NAMALWA (cell line): ENCODE data around the gene DNAI1.
"Not testable (repeated sequence)": the region's sequence is repeated elsewhere in the genome, so short reads cannot be mapped to it uniquely, and the experiment has no call there.

Experiments
- DNase-seq: peaks from one replicate; pipeline ENCODE4 v3.0.0-alpha.2; 2015; ENCODE audit warnings: low spot score

Gene DNAI1

DNA sequence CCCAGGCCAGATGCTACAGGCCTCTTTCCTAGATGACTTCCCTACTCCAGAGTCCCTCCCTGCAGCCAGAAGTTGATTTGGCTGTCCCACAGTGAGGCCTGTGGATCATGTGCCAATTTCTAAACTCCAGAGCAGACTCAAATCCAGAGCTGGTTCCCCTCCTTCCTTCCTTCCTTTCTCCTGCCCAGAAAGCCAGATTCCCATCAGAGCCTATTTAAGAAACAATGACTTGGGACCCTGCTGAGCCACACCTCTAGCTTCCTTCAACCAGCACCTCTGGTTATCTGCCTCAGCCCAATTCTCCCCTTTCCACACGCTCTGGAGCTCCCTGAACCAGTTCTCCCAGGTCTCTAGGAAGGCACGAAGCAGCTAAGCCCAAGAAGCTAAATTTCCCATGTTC, 7.5 kb upstream of the DNAI1 start:
- DNase-seq = no peak

GRCh38 chr9:34451545-34451944, 7.1 kb upstream of the DNAI1 start:
- DNase-seq = no peak

GRCh38 chr9:34452568-34452967, 6.0 kb upstream of the DNAI1 start:
- no peak for DNase-seq

GRCh38 chr9:34454571-34455065, 4.0 kb upstream of the DNAI1 start:
- peak; percentile 22 for DNase-seq

DNA sequence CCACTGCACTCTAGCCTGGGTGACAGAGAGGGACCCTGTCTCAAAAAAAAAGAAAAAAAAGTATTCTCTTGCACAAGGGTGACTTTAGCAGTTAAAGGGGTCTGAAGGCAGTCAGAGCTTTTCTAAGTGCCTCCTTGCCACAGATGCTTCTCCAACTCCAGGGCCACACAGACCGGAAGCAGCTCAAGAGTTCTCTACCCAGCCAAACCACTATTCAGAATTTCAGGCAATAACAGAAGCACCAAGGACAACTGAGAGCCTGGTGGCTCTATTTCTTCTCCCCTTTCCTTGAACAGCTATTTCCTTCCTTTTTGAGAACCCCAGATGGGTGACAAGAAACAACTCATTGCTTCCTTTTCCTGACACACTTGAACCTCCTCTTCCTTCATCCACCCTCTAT, 2.5 kb upstream of the DNAI1 start:
- DNase-seq = no peak

- no peak for DNase-seq
These were observed 1.9 kb upstream of the DNAI1 start for GRCh38 chr9:34456746-34457145.

GRCh38 chr9:34457266-34458012, 1.2 kb upstream of the DNAI1 start:
- no peak for DNase-seq

GRCh38 chr9:34458959-34459340, 345 bp downstream of the DNAI1 start:
- DNase-seq = no peak

- DNase-seq = no peak
These were observed 751 bp downstream of the DNAI1 start for GRCh38 chr9:34459356-34459755.

DNA sequence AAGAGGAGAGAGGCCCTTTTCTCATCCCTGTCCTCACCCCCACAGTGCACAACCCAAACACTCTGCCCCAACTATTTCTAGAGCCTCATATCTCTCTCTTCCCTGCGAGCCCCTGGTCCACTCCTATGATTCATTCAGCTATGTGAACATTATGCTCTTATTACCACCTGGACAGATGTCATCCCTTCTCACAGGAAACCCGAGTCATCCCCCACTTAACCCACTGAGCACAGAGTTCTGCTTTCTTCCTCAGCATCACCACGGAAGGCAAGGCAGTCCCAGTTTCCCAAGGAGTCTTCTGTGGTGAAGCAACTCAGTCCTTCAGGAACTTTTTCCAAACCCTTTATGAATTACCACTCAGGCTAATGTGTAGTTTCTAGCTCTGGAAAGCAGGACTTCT, 1.3 kb downstream of the DNAI1 start:
- no peak for DNase-seq

- DNase-seq = no peak
These were observed 4.7 kb downstream of the DNAI1 start for GRCh38 chr9:34463098-34463900.

DNA sequence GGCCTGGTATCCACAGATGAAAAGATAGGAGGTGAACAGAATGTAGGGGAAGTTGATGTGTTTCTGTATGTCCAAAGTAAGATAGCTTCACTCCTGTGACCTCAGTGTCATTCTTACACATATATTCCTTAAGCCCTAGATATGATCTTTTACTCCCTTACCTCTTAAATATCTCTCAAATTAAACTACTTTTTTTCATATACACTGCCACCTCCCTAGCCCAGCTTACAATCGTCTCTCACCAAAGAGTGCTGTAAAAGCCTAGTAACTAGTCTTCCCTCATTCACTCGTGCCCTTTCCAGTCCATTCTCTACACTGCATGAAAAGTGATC, 5.3 kb downstream of the DNAI1 start:
- DNase-seq = no peak

DNA sequence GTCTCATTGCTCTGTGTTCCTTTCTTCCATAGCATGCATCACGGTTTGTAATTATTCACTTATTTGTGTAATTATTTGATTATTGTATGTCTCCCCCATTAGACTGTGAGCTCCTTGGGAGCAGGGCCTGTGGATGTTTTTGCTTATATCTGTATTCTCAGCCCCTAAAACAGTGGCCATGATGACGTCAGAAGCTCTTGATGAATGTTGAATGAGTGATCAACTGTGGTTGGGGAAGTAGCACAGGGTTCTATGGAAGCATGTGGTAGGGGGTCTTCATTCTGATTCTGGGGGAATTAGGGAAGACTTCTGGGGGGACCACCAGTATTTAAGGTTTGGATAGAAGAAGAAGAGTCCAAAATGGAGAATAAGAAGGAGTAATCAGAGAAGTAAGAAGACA, 6.0 kb downstream of the DNAI1 start:
- no peak for DNase-seq

- no peak for DNase-seq
These were observed 6.9 kb downstream of the DNAI1 start for GRCh38 chr9:34465468-34465867.

DNA sequence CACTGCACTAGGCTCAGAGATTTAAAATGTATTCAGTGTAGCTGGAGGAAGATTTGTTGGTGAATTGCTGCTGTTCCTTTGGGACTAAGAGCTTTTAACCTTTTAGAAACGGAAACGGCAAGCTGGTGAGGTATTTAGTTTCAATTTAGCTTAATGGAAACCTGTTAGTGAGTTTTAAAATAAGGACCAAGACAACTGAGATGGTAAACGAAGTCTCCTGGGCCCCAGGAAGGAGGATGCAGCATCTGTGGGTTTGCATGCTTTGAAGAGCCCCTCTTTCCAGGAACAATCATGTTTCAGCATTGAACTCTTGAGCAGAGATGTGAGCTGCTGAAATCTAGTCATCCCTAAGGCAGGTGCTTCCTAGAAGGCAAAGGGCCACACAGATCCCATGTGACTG, 16.5 kb downstream of the DNAI1 start:
- no peak for DNase-seq

DNA sequence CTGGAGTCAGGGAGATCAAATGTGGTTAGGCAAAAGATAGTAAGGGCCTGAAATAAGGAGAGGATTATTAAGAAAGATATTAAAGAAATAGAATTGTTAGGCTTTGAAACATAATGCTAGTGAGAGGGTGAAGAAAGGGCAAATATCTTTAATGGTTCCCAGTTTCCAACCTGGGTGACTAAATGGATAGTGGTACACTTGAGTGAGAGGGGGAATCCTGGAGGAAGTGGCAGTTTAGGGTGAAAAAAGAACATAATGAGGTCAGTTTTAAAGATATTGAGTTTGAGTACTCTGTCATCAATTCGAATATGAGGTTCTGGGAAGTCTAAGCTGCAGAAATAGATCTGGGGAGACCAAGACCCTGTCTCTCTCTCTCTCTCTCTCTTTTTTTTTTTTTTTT, 18.9 kb downstream of the DNAI1 start:
- DNase-seq = no peak

DNA sequence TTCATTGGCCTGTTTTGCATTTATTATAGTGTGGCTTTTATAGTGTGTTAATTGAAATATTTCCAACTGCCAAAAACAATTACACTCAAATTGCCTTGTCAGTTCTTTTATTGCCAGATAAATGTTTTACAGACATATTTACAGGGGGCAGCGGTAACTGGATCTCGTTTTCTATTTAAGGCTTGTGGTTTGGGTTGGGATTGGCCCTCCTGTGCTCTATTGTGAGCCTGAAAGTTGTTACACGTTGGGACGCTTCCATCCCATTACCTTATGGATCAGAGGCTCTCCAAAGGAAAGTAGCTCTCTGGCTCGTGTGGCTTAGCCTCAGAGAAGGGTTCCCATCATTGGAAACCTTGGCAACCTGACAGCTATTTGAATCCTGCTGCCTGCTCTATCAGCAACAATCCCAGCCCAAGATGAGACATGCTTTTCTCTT, 20.8 kb downstream of the DNAI1 start:
- DNase-seq = no peak

DNA sequence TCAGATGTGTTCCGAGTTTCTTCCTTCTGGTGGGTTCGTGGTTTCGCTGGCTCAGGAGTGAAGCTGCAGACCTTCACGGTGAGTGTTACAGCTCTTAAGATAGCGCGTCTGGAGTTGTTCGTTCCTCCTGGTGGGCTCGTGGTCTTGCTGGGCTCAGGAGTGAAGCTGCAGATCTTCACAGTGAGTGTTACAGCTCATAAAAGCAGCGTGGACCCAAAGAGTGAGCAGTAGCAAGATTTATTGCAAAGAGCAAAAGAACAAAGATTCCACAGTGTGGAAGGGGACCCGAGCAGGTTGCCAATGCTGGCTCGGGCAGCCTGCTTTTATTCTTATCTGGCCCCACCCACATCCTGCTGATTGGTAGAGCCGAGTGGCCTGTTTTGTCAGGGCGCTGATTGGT, 23.0 kb downstream of the DNAI1 start:
- DNase-seq = not testable (repeated sequence)

DNA sequence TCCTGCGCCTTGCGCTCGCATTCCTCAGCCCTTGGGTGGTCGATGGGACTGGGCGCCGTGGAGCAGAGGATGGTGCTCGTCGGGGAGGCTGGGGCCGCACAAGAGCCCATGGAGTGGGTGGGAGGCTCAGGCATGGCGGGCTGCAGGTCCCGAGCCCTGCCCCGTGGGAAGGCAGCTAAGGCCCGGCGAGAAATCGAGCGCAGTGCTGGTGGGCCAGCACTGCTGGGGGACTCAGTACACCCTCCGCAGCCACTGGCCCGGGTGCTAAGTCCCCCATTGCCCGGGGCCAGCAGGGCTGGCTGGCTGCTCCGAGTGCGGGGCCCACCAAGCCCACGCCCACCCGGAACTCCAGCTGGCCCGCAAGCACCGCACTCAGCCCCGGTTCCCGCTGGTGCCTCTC, 24.1 kb downstream of the DNAI1 start:
- DNase-seq = not testable (repeated sequence)

DNA sequence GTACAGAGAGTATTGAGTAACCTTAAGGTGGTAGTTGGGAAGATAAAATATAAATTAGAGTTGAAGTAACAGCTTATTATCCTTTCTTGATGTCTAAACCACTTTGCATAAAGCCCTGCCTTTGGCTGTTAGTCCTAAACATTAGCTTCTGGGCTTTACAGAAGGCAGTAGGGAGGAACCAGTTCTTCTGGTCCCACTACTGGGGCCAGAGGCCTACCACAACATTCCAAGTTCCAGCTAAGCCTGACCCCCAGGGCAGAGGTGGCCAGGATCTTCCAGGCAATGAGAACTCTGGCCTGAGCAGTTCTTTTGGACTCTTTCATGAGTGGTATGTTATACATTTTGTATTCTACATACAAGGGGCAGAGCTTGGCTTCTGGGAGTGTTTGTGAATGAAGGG, 26.1 kb downstream of the DNAI1 start:
- no peak for DNase-seq

DNA sequence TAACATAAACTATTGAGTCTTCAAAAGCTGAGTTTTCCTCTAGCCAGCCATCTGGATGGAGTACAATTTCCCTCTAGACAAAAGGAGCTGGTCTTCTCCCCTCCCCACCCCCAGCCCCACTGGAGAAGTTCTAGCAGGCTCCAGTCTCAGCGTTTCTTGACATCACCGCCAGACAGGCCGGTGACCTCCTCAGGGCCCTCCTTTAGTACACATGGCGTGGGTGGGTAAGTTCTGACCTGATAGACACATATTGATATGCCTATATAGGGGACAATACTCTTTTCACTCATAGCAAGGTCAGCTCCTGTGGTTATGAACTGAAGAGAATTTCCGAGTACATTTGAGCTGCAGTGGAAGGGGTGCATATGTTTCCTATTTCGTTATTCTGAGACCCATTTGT, 27.2 kb downstream of the DNAI1 start:
- DNase-seq = no peak

GRCh38 chr9:34486572-34486971, 28.0 kb downstream of the DNAI1 start:
- DNase-seq = no peak

- no peak for DNase-seq
These were observed 31.8 kb downstream of the DNAI1 start for GRCh38 chr9:34490360-34490759.

DNA sequence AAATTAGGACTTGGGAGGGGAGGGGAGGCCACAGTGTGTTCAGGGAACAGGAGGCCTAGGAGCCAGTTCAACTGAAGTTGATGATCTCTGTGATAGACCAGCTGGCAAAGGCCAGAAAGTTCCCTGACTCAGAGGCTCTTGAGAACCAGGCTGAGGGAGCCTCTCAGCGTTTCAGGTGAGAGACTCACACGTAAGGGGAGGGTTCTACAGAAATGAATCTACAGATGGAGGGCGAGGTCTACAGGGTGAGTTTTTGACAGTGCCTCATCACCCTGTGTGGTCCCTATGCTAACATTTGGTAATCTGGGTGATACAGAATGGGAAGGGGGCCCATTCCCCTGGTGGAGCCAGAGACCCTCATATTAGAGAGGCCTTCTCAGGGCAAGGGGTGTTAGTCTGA, 32.2 kb downstream of the DNAI1 start:
- no peak for DNase-seq
